K562 (cell line): ENCODE results near the gene PCBP4. TPM values are rescaled to one million over a fixed set of nuclear protein-coding genes. Genes with fewer than 3 reads are reported as not detected.

Experiments used
- ADNP ChIP-seq: fragments of 200-800 bp; sonication (Bioruptor generic); IDR thresholded peaks from 2 replicates; pipeline ENCODE4 v1.6.1; 2016; ENCODE audit warnings: missing genetic modification characterization, missing compliant biosample characterization
- ATF6 ChIP-seq: sonication (generic); formaldehyde crosslinking; IDR thresholded peaks from 2 replicates; pipeline ENCODE4 v1.4.0; 2020; ENCODE audit warnings: mild to moderate bottlenecking, missing genetic modification reagents
- BCOR ChIP-seq: fragments of 450-650 bp; IDR thresholded peaks from 2 replicates; pipeline ENCODE4 v1.6.1; 2016
- CBX3 ChIP-seq, 2 experiments: IDR thresholded peaks; 1 replicate in 1 of 2; 2 replicates in 1 of 2; pipeline ENCODE4 v1.6.1; 2012; ENCODE audit warnings: inconsistent platforms in 2 of 2, low read length in 2 of 2, borderline replicate concordance in 1 of 2, control low read depth in 1 of 2
- CHD1 ChIP-seq: fragments of 200-600 bp; sonication (generic); IDR thresholded peaks from one replicate; pipeline ENCODE4 v1.6.1; 2012; ENCODE audit warnings: mild to moderate bottlenecking, moderate library complexity, low read length, inconsistent platforms
- FOS ChIP-seq: IDR thresholded peaks from 3 replicates; pipeline ENCODE4 v1.6.1; 2011; ENCODE audit not compliant: insufficient read length; ENCODE audit errors: extremely low read depth
- FOXP1 ChIP-seq: sonication (generic); formaldehyde crosslinking; IDR thresholded peaks from 2 replicates; pipeline ENCODE4 v1.8.0; 2022; ENCODE audit warnings: mild to moderate bottlenecking, missing genetic modification reagents
- HBP1 ChIP-seq: fragments of 450-650 bp; formaldehyde crosslinking; IDR thresholded peaks from 2 replicates; pipeline ENCODE4 v1.4.0; 2022; ENCODE audit warnings: missing genetic modification characterization
- HNRNPUL1 ChIP-seq: fragments of 200-400 bp; formaldehyde crosslinking; IDR thresholded peaks from 2 replicates; pipeline ENCODE4 v1.6.1; 2017; ENCODE audit warnings: low read length
- KLF6 ChIP-seq: fragments of 250-450 bp; sonication (Bioruptor Pico); IDR thresholded peaks from 2 replicates; pipeline ENCODE4 v1.4.0; 2020; ENCODE audit warnings: mild to moderate bottlenecking, moderate library complexity, borderline replicate concordance
- MTA3 ChIP-seq: fragments of 450-650 bp; formaldehyde crosslinking; IDR thresholded peaks from 2 replicates; pipeline ENCODE4 v1.6.1; 2017; ENCODE audit warnings: mild to moderate bottlenecking, borderline replicate concordance
- MYNN ChIP-seq, 2 experiments: sonication (generic); formaldehyde crosslinking in 1 of 2; IDR thresholded peaks; 2 replicates each; pipeline versions ENCODE4 v1.5.0 to v1.6.1; 2016 to 2020; ENCODE audit warnings: antibody characterized with exemption in 1 of 2, missing genetic modification reagents in 1 of 2
- RAD51 ChIP-seq: fragments of 450-650 bp; IDR thresholded peaks from 2 replicates; pipeline ENCODE4 v1.7.1; 2016; ENCODE audit warnings: low read depth, mild to moderate bottlenecking, borderline replicate concordance
- RBM34 ChIP-seq: fragments of 200-400 bp; formaldehyde crosslinking; IDR thresholded peaks from 2 replicates; pipeline ENCODE4 v1.6.1; 2018; ENCODE audit warnings: low read length, borderline replicate concordance; ENCODE audit not compliant: insufficient read depth
- SETDB1 ChIP-seq: IDR thresholded peaks from one replicate; pipeline ENCODE4 v1.6.1; 2012; ENCODE audit warnings: low read length, control low read depth, inconsistent platforms
- SRSF9 ChIP-seq: fragments of 200-400 bp; formaldehyde crosslinking; IDR thresholded peaks from 2 replicates; pipeline ENCODE4 v1.6.1; 2017; ENCODE audit warnings: low read depth, low read length, borderline replicate concordance
- STAG1 ChIP-seq: sonication (generic); formaldehyde crosslinking; IDR thresholded peaks from 2 replicates; pipeline ENCODE4 v1.5.0; 2020; ENCODE audit warnings: missing genetic modification reagents, borderline replicate concordance
- SUPT5H ChIP-seq: fragments of 450-650 bp; IDR thresholded peaks from 2 replicates; pipeline ENCODE4 v1.6.1; 2016
- TARDBP ChIP-seq: fragments of 450-650 bp; IDR thresholded peaks from 2 replicates; pipeline ENCODE4 v1.6.1; 2016
- ZNF12 ChIP-seq: sonication (generic); formaldehyde crosslinking; IDR thresholded peaks from 2 replicates; pipeline ENCODE4 v1.4.0; 2020; ENCODE audit warnings: mild to moderate bottlenecking, missing genetic modification reagents
- ZNF586 ChIP-seq: fragments of 450-650 bp; formaldehyde crosslinking; conservative IDR thresholded peaks from 2 replicates; pipeline ENCODE4 v1.4.0; 2020; ENCODE audit warnings: mild to moderate bottlenecking, moderate library complexity
- polyA plus RNA-seq, 8 experiments: library from polyadenylated mRNA; depleted of rRNA in 4 of 8; stranded (reverse) in 5 of 8; unstranded in 3 of 8; fragments of >200 nt; fragmentation: Nextera tagmentation in 2 of 8; fragmentation: Illumina TruSeq in 1 of 8; extraction: Ambion mirVana in 2 of 8; extraction: Trizol in 1 of 8; gene quantifications; 2 replicates each; pipeline versions ENCODE4 v1.2.1 to v1.2.3, GENCODE V29; 2011 to 2014; ENCODE audit warnings: inconsistent platforms in 1 of 8, missing spikeins in 1 of 8
- total RNA-seq, 7 experiments: library from RNA; depleted of rRNA in 6 of 7; stranded (reverse); fragments of >200 nt in 6 of 7; fragmentation: Illumina TruSeq in 2 of 7; extraction: Trizol in 2 of 7; gene quantifications; 2 replicates each; pipeline versions ENCODE4 v1.2.1 to v1.2.3, GENCODE V29; 2011 to 2021; ENCODE audit warnings: low replicate concordance in 1 of 7
- TF ChIP-seq, protein P1 (sequence below): sonication (generic); formaldehyde crosslinking; IDR thresholded peaks from 2 replicates; pipeline ENCODE4 v1.8.0; 2022; ENCODE audit warnings: mild to moderate bottlenecking, missing genetic modification reagents
- TF ChIP-seq, protein P2 (sequence below): IDR thresholded peaks from 2 replicates; pipeline ENCODE4 v1.6.1; 2011; ENCODE audit warnings: borderline replicate concordance, low read depth, mild to moderate bottlenecking, moderate library complexity, low read length; ENCODE audit not compliant: insufficient read depth, poor library complexity, severe bottlenecking

PCBP4 gene
- total and polyA plus RNA-seq, 9 of the 15 experiments (the other 6 are each of a cell fraction or from before 2014, with no cell fraction given): 0.06 to 5.8 (median 2.6) TPM

DNA sequence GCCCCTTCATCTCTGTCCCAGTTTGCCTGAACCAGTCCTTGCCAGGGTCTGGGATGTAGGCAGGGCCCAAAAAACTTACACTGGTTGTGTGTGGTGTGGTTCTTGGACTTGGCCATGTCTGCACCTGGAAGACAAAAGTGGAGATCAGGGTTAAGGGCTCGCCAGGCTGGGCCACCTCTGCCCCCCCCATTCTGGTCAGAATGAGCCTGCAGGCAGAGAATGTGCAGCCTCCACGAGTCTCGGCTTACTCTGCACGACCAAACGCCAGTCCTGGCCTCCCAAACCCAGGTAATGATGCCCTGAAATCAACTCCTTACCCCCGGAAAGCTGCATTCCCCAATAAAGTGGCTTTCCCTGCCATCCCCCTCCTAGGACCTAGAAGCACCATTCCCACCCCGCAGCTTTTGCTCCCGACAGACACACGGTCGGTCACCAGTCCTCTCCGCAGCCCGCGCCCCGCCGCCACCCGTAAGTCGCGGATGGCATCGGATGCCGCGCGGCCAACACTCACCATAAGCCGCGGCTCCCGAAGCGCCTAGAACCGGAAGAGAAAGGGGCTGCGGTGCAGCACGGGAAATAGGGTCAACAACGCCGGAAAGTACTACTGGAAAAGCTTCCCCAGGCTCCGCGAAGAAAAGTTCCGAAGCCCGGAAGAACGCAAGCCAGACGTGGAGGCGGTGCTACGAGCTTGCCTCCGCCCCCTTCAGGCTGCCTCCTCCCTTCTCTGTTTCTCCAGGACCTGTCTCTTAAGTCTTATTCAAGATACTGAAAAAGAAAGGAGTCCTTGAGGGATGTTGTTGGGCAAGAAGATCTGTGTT, 28.3 kb upstream of the PCBP4 start, which contains the start of gene RPL29 (continued):
- TF ChIP-seq BCOR: 0 out of 2 replicates have a peak, but pooled peaks have one; percentile 31
- TF ChIP-seq HBP1: 0 out of 2 replicates have a peak, but pooled peaks have one; percentile 42
- no peak for TF ChIP-seq KLF6 (CRISPR knock-in tag)
- TF ChIP-seq ZNF586 (CRISPR knock-in tag): no peak
- TF ChIP-seq FOXP1 (CRISPR knock-in tag): no peak; the same call in 1 of the 2 replicates
- no peak for TF ChIP-seq SRSF9
- TF ChIP-seq SETDB1: no peak
- no peak for TF ChIP-seq ATF6 (CRISPR knock-in tag)
- TF ChIP-seq STAG1 (CRISPR knock-in tag): no peak
- TF ChIP-seq CHD1: no peak
- TF ChIP-seq CBX3 (IDR thresholded peaks at IDR 0.05; ENCODE audit: borderline replicate concordance in 1 of 2, low read length in 2 of 2): peak in 1 of 2 experiments; percentile 65; a peak in 1 of 3 replicates
- TF ChIP-seq HNRNPUL1: no peak
- peak; percentile 96 for TF ChIP-seq SUPT5H
- peak; percentile 88 for TF ChIP-seq MTA3
- TF ChIP-seq RBM34: no peak
- TF ChIP-seq ZNF12: 0 out of 2 replicates have a peak, but pooled peaks have one; percentile 51
- TF ChIP-seq, protein P1, sequence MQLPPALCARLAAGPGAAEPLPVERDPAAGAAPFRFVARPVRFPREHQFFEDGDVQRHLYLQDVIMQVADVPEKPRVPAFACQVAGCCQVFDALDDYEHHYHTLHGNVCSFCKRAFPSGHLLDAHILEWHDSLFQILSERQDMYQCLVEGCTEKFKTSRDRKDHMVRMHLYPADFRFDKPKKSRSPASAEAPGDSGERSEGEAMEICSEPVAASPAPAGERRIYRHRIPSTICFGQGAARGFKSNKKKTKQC (CRISPR knock-in tag): no peak
- TF ChIP-seq ADNP (tag): no peak
- no peak for TF ChIP-seq MYNN (IDR thresholded peaks at IDR 0.05)
- no peak for TF ChIP-seq MYNN (CRISPR knock-in tag; IDR thresholded peaks at IDR 0.05)
- TF ChIP-seq RAD51: no peak
- TF ChIP-seq, protein P2, sequence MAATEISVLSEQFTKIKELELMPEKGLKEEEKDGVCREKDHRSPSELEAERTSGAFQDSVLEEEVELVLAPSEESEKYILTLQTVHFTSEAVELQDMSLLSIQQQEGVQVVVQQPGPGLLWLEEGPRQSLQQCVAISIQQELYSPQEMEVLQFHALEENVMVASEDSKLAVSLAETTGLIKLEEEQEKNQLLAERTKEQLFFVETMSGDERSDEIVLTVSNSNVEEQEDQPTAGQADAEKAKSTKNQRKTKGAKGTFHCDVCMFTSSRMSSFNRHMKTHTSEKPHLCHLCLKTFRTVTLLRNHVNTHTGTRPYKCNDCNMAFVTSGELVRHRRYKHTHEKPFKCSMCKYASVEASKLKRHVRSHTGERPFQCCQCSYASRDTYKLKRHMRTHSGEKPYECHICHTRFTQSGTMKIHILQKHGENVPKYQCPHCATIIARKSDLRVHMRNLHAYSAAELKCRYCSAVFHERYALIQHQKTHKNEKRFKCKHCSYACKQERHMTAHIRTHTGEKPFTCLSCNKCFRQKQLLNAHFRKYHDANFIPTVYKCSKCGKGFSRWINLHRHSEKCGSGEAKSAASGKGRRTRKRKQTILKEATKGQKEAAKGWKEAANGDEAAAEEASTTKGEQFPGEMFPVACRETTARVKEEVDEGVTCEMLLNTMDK: no peak
- TF ChIP-seq FOS: no peak
- no peak for TF ChIP-seq TARDBP
